Measurements from ENCODE around the gene MAPRE2. TPM values are rescaled to one million over a fixed set of nuclear protein-coding genes. Genes with fewer than 3 reads are reported as not detected.

MAPRE2 gene
- total RNA-seq, 1 donor from 2014 or later, result 101 TPM

DNA sequence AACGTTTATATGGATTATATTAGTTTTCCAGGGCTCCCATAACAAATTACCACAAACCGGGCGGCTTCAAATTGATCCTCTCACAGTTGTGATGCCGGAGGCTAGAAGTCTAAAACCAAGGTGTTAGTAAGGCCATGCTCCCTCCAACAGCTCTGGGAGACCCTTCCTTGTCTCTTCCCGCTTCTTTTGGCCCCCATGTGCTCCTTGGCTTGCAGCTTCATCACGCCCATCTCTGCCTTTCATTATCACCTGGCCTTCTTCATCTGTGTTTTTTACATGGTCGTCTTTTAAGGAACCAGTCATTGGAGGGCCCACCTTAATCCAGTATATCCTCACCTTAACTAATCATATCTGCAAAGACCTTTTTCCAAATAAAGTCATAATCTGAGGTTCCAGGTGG is 13.9 kb downstream of the MAPRE2 start:
- ATAC-seq (ENCODE audit: poor library complexity), result no peak
- intact Hi-C loops (cut with DNase I), result no loop called here

DNA sequence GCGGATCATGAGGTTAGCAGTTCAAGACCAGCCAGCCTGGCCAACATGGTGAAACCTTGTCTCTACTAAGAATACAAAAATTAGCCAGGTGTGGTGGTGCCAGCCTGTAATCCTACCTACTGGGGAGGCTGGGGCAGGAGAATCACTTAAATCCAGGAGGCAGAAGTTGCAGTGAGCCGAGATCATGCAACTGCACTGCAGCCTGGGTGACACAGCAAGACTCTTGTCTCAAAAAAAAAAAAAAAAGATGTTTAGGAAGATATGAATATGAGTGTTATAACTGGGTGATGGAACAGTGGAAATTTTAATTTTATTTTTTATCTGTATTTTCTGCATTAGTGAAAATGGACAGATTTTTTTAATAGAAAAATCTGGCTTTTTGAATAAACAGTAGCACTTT is 14.5 kb downstream of the MAPRE2 start:
- ATAC-seq (ENCODE audit: poor library complexity), result no peak

More for the DNA sequence above, 13.9 kb downstream of the MAPRE2 start:
- DNase-seq, result no peak

DNA sequence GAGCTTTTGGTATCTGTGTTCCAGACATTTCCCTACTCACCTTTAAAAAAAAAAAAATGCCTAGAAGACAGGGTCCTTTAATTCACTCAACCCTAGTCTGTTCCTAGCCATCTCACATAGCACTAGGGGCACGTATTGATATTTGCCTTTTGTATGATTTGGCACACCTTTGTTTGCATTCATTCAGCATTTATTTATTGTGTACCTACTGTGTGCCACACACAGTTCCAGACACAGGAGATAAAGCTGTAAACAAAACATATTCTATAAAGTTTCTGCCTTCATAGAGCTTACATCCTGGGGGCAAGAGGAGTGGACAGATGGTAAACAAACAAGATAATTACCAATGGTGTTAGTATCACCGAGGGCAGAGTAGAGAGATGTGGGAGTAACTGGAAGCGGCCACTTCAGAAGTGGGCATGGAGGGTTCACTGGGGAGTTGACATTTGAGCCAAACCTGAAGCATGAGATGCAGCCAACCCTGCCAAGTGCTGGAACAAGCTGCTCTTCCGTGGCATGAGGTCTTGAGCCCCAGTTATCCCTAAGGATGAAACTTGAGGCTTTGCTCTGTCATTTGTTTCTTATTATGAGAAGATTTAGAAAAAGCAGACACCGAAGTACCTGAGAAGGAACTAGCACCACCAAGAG is 18.2 kb downstream of the MAPRE2 start:
- intact Hi-C loops (cut with DNase I), result no loop called here
- no peak for DNase-seq
- ATAC-seq (ENCODE audit: poor library complexity), result peak; percentile 52

More for the DNA sequence above, 14.5 kb downstream of the MAPRE2 start:
- intact Hi-C loops (cut with DNase I), result no loop called here
- no peak for DNase-seq

DNA sequence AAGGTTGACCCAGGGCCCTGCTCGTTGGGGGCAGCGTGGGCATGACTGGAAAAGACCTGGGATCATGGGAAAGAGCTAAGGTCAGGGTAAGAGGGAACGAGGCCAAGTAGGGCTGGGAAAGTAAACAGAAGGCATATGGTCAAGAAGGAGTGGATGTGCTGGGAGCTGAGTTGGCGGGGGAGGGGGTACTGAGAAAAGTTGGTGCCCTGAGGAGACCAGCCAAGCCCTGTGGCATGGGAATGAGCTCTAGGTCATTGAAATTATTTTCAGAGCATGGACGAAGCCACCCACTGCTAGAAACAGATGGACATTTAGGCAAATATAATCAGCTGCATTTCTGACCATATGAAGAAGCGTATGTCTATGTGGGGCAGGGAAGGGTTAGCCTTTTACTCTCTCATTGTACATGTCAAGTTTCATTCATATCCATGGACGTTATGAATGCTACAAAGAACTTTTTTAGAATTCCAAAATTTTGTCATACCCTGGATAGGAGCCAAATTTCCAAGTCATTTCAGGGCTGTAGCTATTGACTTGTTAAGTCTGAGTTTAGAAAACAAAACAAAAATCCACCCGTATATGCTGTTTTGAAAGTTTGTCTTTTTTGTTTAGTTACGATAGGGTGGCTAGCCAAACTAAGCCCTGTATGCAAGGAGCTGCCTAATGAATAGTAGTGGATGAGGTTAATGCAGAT is 19.1 kb downstream of the MAPRE2 start:
- intact Hi-C loops (cut with DNase I), result no loop called here
- DNase-seq (no peak), ATAC-seq (ENCODE audit: poor library complexity) (peak; percentile 30)

DNA sequence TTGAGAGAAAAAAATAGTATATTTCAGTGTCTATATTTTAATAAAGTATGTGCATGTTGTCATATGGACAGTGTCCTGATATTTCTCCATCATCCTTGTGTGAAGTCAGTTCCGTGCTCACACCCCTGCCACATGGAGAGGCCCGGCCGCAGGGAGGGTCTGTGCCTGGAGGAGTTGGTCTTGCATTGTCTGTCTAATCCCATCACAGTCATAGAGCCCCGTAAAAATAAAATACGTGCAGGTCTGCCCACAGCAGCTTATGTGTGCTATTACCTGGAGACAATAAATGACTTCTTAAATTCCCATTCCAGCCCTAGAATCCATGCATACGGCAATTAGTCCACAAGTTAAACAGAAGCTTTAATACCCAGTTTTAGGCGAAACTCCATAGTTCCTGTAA is 20.1 kb downstream of the MAPRE2 start:
- DNase-seq (no peak), ATAC-seq (ENCODE audit: poor library complexity) (no peak)
- intact Hi-C loops (cut with DNase I), result no loop called here

DNA sequence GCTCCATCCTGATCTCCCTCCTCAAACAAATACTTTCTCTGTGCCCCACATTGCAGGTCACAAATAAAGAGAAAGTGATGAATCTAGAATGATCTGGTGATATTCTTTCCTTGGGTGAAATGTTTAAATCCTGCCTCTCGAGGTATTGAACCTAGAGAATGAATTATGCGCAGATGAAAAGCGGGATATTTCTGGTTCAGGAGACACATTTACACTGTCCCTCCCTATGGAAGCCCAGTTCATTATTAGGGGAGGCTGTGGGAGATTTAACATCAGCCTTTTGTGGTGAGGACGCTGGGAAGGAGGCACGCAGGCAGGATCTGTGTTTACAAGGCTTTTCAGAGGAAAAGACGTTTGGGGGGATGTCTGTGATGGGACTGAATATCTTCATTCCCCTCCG is 20.6 kb downstream of the MAPRE2 start:
- DNase-seq (no peak), ATAC-seq (ENCODE audit: poor library complexity) (no peak)
- intact Hi-C loops (cut with DNase I), result no loop called here

DNA sequence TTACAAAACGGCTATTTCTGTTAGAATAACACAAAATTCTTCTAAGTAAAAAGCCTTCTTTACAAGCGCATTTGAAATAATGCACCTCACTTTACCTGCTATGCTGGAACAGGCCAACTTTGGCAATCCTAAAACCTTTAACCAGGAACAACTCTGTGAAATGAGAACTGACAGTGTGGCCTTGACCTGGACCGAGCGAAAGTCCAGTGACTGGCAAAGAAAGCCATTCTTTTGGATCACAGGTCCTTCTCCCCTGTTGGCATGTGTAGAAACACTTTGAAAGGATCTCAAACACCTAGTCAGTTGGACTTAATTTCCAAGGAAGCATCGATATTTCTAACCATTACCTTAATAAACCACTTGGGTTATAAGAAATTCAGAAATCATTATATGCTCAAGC is 21.2 kb downstream of the MAPRE2 start:
- intact Hi-C loops (cut with DNase I), result no loop called here
- ATAC-seq (ENCODE audit: poor library complexity), result no peak
- no peak for DNase-seq

DNA sequence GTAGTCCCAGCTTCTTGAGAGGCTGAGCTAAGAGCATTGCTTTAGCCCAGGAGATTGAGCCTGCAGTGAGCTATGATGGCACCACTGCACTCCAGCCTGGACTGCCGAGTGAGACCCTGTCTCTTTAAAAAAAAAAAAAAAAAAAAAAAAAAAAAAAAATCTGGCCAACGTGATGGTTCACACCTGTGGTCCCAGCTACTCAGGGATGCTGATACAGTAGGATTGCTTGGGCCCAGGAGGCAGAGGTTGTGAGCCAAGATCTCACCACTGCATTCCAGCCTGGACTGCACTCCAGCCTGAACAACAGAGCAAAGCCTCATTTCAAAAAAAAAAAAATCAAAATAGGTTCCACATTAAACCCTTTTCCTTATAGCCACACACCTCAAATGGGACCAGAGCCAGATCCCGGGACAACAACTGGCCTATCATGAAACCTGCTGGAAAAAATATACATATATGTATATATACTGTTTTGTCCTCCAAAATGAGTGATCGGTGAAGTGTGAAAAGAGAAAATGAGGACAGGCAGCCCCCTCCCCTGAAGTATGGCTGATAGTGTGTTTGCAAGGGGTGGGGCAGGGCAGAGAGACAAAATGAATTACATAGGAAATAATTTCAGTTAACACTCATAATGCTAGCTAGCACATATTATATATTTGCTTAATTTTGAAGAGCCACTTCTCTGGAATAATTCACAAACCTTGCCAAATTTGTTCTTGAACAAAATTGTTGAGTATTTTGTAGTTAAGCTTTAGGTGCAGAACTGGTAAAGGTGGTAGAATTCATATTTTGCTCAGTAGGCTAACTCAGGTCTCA is 22.9 kb downstream of the MAPRE2 start:
- DNase-seq (no peak), ATAC-seq (ENCODE audit: poor library complexity) (peak; percentile 14)
- intact Hi-C loops (cut with DNase I), result no loop called here

DNA sequence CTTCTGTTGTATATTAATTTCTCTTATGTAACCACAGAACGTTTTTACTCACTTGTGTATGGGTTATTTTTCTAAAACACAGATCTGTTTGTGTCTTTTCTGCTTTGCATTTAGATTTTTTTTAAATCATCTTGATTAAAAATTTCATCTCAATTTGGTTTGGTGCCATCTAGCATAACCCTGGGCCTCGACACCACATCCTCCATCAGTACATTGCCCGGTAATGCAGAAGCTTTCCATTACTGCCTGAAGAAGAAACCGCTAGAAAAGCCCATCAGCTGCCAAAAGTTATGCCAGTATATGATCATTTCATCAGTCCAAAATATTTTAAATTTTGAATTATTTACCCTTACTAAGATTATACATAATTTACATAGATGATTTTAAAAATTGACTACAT is 26.2 kb downstream of the MAPRE2 start:
- no peak for DNase-seq
- intact Hi-C loops (cut with DNase I), result no loop called here
- ATAC-seq (ENCODE audit: poor library complexity), result no peak

DNA sequence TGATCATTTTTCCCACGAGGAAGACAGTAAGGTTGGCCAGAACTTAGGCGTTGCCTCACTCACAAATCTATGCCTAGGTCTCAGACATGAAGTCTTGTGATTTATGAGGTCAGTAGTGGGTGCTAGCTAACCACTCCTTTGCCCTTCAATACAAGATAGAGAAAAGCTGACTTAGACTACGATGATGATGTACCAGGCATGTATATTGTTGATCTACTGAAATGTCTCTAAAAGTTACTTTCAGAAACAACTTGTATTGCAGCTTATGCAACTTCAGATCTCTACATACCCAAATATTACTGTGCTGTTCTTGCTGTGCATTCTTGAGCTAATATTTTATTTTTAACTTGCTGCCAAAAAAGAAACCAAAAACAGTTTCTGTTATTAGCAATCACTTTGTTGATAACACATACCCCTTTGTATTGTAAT is 30.6 kb downstream of the MAPRE2 start:
- intact Hi-C loops (cut with DNase I), result no loop called here
- ATAC-seq (ENCODE audit: poor library complexity) (peak; percentile 21), DNase-seq (no peak)

DNA sequence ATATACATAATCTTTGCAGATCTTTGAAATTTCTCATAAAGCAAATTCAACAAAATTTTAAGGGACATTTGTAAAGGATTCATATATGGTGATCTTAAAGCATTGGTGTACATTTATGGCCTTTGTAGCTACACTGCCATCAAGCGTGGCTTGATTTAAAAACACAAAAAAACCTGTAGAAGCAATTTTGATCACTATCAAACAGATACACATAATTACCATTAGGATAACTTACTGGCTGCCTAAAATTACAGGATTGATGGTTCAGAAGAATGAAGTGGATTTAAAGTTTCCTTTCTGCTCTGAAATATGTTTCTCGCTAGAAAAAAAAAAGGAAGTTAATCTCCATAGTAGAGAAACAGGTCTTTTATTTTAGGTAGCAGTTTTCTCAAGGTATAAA is 31.4 kb downstream of the MAPRE2 start:
- no peak for DNase-seq
- ATAC-seq (ENCODE audit: poor library complexity), result no peak
- intact Hi-C loops (cut with DNase I), result no loop called here

DNA sequence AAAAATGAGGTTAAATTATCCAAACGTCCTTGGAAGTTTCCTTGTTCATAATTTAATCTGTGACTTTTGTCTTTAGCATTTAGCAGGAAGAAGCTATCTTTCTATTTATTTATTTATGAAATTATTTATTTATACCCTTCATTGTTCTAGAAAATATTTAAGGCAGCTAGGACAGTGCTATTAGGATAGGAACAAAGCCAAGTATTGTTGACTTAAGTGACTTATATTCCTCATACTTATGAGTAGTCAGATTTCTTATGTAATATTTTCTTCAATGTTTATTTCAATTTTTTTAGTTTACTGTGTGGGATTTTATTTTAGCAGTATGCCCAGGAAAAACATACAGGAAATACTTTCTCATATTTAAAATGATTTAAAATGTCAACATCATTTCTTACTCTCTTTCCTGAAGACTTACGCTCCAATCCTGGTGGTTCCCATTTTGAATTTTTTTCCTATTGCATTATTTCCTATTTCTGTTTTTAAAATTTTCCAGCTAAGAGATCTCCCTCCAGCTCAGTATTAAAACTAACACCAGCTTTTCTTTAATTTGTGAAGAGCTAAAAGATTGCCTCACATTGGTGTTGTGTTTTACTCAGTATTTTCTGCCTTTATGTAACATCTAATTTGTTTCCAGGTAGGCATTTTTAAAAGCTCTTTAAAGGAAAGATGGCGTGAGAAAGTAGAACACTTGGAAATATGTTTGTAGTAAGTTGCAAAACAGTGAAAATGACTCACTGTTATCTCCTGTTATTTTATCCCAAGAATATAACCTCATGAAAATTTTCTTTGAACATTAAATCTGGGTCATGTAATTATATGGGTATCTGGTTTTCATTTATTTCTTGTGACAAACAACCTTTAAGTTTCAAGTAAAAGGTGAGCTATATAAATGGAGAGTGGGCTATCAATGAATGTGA is 32.2 kb downstream of the MAPRE2 start:
- intact Hi-C loops (cut with DNase I), result no loop called here
- DNase-seq, result no peak
- ATAC-seq (ENCODE audit: poor library complexity), result no peak

DNA sequence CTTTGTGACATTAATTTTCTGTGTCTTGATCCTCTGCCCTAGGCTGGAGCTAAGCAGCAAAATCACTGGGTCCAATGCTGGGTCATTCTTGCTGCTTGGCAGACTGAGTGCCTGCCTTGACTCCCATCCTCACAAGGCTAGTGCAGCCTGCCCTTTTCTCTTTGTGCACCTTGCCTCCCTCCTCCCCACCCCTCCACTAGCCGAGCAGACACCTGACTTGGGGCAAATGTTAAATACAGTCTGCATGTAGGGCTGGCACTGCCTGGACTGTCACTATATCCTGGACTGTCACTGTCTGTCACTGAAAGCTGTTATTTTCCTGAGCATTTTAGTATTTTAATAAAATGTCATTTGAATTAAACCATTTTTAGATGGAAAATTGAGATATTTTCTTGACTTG is 33.4 kb downstream of the MAPRE2 start:
- ATAC-seq (ENCODE audit: poor library complexity), result peak; percentile 56
- DNase-seq, result no peak
- intact Hi-C loops (cut with DNase I), result no loop called here

DNA sequence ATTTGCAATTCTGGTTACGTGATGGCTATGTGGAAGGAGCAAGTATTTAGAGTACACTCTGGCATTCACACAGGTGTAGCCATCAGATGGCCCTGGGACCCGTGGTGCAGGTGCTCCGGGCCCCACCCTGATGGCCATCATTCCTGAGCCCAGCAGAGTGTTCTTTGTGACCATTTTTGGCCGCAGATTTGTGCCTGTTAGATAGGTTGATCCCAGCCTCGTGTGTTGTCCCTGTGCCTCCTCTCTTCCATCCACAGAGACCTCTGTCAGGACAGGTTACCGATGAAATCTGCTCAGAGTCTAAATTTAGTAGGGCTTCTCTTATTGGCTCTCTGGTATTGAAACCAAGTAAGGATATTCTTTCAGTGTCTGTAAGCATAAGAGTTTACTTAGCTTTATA is 33.9 kb downstream of the MAPRE2 start:
- peak; percentile 81 for ATAC-seq (ENCODE audit: poor library complexity)
- DNase-seq, result no peak
- intact Hi-C loops (cut with DNase I), result no loop called here

DNA sequence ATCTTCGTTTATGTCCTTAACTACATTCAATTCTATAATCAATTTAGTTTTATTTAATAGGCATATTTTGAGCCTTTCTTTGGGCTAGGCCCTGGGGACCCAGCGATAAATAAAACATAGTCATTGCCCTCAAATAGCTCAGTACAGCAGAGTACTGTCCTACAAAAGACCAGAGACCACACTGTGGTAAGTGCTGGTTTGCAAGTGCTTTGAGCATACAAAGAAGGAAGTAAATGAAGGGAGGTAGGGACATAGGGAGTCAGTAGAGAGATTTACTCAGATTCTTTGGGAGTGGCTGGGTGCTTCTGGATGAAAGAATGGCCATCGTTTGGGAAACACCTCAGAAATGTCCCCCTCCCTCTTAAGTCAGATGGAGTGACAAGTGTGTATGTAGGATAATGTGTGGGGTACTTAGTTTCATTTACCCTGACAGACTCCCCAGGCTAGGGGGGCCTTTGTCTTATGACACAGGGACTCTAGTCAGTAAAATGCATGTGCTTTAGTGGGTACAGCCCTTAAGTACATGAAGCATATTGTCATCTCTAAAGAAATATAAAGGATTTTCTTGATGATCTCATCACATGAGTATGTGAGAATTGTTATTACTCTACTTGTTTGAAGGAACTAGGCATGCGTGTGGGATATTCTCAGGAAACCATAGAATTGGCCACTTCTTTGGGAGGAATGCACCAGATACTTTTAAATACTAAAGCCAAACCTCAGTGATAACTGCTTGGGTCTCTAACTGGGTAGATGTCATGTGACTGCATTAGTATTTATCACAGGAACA is 35.1 kb downstream of the MAPRE2 start:
- ATAC-seq (ENCODE audit: poor library complexity) (no peak), DNase-seq (no peak)
- intact Hi-C loops (cut with DNase I), result no loop called here

DNA sequence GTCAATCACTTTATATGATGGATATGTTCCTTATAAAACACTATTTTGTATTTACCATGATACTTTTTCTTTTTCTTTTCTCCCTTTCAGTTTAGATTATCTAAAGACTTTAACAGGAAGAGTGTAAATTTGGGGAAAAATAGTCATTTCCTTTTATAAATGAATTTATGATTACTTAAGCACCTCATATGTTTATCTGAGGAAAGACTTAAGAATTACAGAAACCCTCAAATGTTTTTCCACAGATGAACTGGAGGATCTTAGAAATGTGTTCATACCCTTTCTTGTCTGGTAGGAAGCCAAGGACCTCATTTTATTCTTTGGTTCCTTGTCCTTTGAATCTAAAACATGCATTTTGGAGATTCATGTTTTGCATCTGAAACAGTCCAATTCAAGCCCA is 36.7 kb downstream of the MAPRE2 start:
- intact Hi-C loops (cut with DNase I), result no loop called here
- ATAC-seq (ENCODE audit: poor library complexity) (no peak), DNase-seq (no peak)

DNA sequence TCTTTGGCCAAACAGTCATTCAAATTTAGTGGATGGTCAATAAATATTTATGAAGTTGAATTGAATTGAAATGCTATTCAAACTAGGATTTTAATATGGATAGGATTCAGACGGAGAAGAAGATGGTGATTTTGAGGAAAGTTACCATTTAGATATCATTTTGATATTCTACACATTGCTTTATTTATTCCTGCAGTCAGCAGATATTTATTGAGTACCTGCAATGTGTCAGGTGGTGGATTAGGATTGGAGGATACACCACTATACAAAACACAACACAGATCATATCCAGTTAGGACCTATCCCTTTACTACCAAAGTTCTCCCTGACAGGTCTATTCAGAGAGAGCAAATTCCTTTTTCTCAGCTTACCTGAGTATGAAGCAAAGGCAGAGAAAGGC is 38.8 kb downstream of the MAPRE2 start:
- intact Hi-C loops (cut with DNase I), result no loop called here
- ATAC-seq (ENCODE audit: poor library complexity) (no peak), DNase-seq (no peak)

DNA sequence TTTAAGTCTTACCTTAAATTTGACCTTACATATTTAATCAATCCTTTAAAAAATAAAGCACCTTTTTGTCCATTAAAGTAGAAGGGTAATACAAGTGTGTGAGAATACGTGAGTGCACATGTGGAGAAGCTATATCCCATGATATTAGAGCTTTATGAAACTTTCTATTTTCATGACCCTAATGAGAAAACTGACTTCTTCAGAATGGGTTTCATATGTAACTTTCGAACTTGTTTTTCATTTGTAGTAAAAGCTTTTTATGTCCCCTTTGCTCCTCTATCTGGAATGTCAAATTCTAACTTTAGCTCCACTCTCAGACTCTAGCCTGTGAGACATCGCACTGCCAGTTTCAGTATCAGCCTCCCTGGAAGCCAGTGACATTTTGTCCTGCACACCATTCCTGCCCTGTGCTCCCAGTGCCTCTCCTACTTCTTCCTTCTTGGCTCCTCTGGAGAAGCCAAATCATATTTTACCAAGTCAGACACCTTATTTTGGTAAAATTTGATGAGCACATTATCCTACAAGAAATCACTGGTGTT is 42.0 kb downstream of the MAPRE2 start:
- intact Hi-C loops (cut with DNase I), result no loop called here
- ATAC-seq (ENCODE audit: poor library complexity) (peak; percentile 92), DNase-seq (peak; percentile 42)

Data from Right ventricle myocardium superior (tissue), 1 donor.